Stimulated activated naive CD8-positive, alpha-beta T cell treated with anti-CD3 and anti-CD28 coated beads, Interleukin-15, Interleukin-2, amounts not matched to agents 100 ng/mL and 50 ng/mL, for 24 hours (primary cell): Measurements from ENCODE around the gene IL1B.
A peak's percentile ranks its signal among the peaks of the same experiment; 100 is the strongest.

Experiments used
- H3K27ac Mint-ChIP-seq: one replicate; pipeline ENCODE4 v1.8.0; 2021; ENCODE audit warnings: mild to moderate bottlenecking, mixed read lengths
- H3K27me3 Mint-ChIP-seq: one replicate; pipeline ENCODE4 v1.8.0; 2021; ENCODE audit warnings: mixed read lengths
- H3K36me3 Mint-ChIP-seq: one replicate; pipeline ENCODE4 v1.8.0; 2021; ENCODE audit warnings: low read depth, mixed read lengths
- H3K4me1 Mint-ChIP-seq: one replicate; pipeline ENCODE4 v1.8.0; 2021; ENCODE audit warnings: low read depth, mixed read lengths
- H3K4me3 Mint-ChIP-seq: one replicate; pipeline ENCODE4 v1.8.0; 2021; ENCODE audit warnings: mild to moderate bottlenecking, mixed read lengths
- H3K9me3 Mint-ChIP-seq: one replicate; pipeline ENCODE4 v1.8.0; 2021; ENCODE audit warnings: mixed read lengths

Gene IL1B

DNA sequence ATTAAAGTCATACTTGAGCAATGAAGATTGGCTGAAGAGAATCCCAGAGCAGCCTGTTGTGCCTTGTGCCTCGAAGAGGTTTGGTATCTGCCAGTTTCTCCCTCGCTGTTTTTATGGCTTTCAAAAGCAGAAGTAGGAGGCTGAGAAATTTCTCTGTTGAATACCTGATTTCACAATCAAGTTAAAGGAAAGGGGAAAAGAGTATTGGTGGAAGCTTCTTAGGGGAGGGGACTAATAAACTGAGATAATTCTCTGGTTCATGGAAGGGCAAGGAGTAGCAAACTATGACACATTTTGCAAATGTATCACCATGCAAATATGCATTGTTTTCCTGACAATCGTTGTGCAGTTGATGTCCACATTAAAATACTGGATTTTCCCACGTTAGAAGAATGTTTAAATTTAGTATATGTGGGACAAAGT lies at the start of gene IL1B:
Gene IL1B (minus strand): TSS at position 85 of the 423 bp plus-strand sequence. CDS start 550 bp downstream, outside the sequence.
- no peaks in the 10 kb centered on the region for H3K9me3 Mint-ChIP-seq
- H3K36me3 Mint-ChIP-seq, result no peaks in the 10 kb centered on the region
- no peak within 1 kb of the TSS for H3K4me3 Mint-ChIP-seq
- peaks cover 32% of the 10 kb centered on the region for H3K27me3 Mint-ChIP-seq
- H3K4me1 Mint-ChIP-seq, result peaks cover 10% of the 10 kb centered on the region
- no peak within 1 kb of the TSS for H3K27ac Mint-ChIP-seq

DNA sequence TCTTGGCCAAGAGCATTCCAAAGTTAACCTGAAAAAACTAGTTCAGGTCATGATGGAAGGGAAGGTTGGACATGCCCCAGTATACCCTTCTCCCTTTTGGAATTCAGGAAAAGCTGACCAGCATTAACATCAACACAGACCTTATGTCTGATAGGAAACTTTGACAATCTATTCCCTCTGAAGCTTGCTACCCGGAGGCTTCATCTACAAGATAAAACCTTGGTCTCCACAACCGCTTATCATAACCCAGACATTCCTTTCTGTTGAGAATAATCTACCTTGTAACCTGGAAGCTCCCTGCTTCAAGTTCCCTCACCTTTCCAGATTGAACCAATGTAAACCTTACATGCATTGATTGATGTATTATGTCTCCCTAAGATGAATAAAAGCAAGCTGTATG lies 49.7 kb upstream of the IL1B start:
- H3K27me3 Mint-ChIP-seq, result no peaks in the 10 kb centered on the region
- no peak overlapping the region for H3K27ac Mint-ChIP-seq
- H3K36me3 Mint-ChIP-seq, result no peaks in the 10 kb centered on the region
- H3K4me3 Mint-ChIP-seq, result no peak overlapping the region
- H3K9me3 Mint-ChIP-seq, result no peaks in the 10 kb centered on the region
- H3K4me1 Mint-ChIP-seq, result peaks cover 12% of the 10 kb centered on the region

- H3K27ac Mint-ChIP-seq, result no peak overlapping the region
- H3K4me3 Mint-ChIP-seq, result no peak overlapping the region
- no peaks in the 10 kb centered on the region for H3K9me3 Mint-ChIP-seq
- peaks cover 19% of the 10 kb centered on the region for H3K4me1 Mint-ChIP-seq
- no peaks in the 10 kb centered on the region for H3K27me3 Mint-ChIP-seq
- H3K36me3 Mint-ChIP-seq, result no peaks in the 10 kb centered on the region
Observed at GRCh38 chr2:112885506-112885902, 48.9 kb upstream of the IL1B start.

- H3K4me3 Mint-ChIP-seq, result no peak overlapping the region
- H3K27ac Mint-ChIP-seq, result no peak overlapping the region
- peaks cover 25% of the 10 kb centered on the region for H3K4me1 Mint-ChIP-seq
- no peaks in the 10 kb centered on the region for H3K27me3 Mint-ChIP-seq
- no peaks in the 10 kb centered on the region for H3K36me3 Mint-ChIP-seq
- no peaks in the 10 kb centered on the region for H3K9me3 Mint-ChIP-seq
Observed at GRCh38 chr2:112884869-112885505, 48.4 kb upstream of the IL1B start.

GRCh38 chr2:112883669-112884068 lies 47.1 kb upstream of the IL1B start:
- H3K27ac Mint-ChIP-seq, result no peak overlapping the region
- no peaks in the 10 kb centered on the region for H3K36me3 Mint-ChIP-seq
- peaks cover 32% of the 10 kb centered on the region for H3K4me1 Mint-ChIP-seq

DNA sequence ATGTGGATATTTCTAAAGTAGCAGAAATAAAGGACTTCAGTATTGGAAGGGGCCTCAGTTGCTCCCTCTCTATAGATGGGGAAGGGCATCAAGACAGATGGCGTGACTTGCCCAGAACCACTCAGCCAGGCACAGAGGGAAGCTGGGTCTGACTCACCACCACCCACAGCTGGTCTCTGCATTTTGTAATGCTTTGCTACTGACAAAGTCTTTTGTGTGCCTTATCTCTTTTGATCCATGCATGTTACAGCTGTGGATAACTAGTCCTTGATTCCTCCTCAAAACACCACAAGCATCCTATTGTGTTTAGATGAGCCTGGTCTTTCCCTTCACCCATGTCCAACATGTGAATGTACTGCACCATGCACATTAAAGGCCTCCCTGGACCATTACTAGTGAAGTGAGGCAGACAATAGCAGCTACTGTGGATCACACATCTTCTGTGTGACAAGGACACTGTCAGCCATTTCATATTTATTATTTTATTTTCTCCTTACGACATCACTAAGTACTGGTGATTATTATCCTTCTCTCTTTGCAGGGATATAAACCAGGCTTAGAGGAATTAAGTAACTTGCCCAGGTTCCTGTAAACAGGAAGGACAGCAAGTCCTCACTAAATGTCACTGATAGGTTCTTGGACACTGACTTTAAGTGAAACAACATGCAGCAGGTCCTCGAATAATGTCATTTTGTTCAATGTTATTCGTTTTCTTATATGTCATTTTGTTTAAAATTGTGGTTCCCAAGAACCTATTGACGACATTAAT lies 44.8 kb upstream of the IL1B start:
- Mint-ChIP-seq H3K4me3 (no peak overlapping the region), H3K27ac (peak overlapping the region; percentile 67), H3K27me3 (no peaks in the 10 kb centered on the region)

More at GRCh38 chr2:112883669-112884068, 47.1 kb upstream of the IL1B start:
- Mint-ChIP-seq H3K9me3 (no peaks in the 10 kb centered on the region), H3K4me3 (no peak overlapping the region), H3K27me3 (no peaks in the 10 kb centered on the region)

GRCh38 chr2:112880696-112881095 lies 44.1 kb upstream of the IL1B start:
- Mint-ChIP-seq H3K4me3 (no peak overlapping the region), H3K36me3 (no peaks in the 10 kb centered on the region), H3K9me3 (no peaks in the 10 kb centered on the region), H3K27ac (peak overlapping the region; percentile 67), H3K4me1 (peaks cover 32% of the 10 kb centered on the region), H3K27me3 (no peaks in the 10 kb centered on the region)

More for the DNA sequence above, 44.8 kb upstream of the IL1B start:
- H3K4me1 Mint-ChIP-seq, result peaks cover 32% of the 10 kb centered on the region
- no peaks in the 10 kb centered on the region for H3K36me3 Mint-ChIP-seq
- H3K9me3 Mint-ChIP-seq, result no peaks in the 10 kb centered on the region

- no peaks in the 10 kb centered on the region for H3K9me3 Mint-ChIP-seq
- peak overlapping the region; percentile 30 for H3K27ac Mint-ChIP-seq
- H3K27me3 Mint-ChIP-seq, result peaks cover 3% of the 10 kb centered on the region
- peaks cover 29% of the 10 kb centered on the region for H3K4me1 Mint-ChIP-seq
- H3K36me3 Mint-ChIP-seq, result no peaks in the 10 kb centered on the region
- no peak overlapping the region for H3K4me3 Mint-ChIP-seq
Observed at GRCh38 chr2:112880091-112880531, 43.5 kb upstream of the IL1B start.

- peak overlapping the region; percentile 4 for H3K27ac Mint-ChIP-seq
- no peaks in the 10 kb centered on the region for H3K9me3 Mint-ChIP-seq
- no peak overlapping the region for H3K4me3 Mint-ChIP-seq
- H3K4me1 Mint-ChIP-seq, result peaks cover 26% of the 10 kb centered on the region
- H3K27me3 Mint-ChIP-seq, result peaks cover 8% of the 10 kb centered on the region
- no peaks in the 10 kb centered on the region for H3K36me3 Mint-ChIP-seq
Observed at GRCh38 chr2:112879491-112880041, 43.0 kb upstream of the IL1B start.

DNA sequence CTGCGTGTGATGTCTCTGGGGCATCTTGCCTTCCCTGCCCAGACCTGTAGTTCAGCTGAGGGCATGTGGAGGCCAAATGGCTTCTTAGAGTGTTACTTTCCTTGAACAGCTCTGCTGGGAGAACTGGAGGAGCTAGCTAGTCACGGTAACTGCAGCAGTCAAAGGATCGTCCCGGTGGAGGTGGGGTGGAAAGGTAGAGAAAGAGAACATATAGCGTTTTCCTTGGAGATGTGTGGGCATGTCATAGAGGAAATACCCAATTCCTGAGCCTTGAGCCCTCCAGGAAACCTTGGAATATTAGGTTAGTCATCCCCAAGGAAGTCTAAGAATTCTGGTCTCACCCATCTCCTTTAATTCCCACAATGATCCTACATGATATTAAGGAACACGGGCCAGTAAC lies 40.8 kb upstream of the IL1B start:
- Mint-ChIP-seq H3K27me3 (peaks cover 14% of the 10 kb centered on the region), H3K4me3 (no peak overlapping the region), H3K9me3 (no peaks in the 10 kb centered on the region), H3K27ac (no peak overlapping the region), H3K36me3 (no peaks in the 10 kb centered on the region), H3K4me1 (peaks cover 26% of the 10 kb centered on the region)

- H3K4me1 Mint-ChIP-seq, result peaks cover 26% of the 10 kb centered on the region
- H3K27ac Mint-ChIP-seq, result no peak overlapping the region
- no peaks in the 10 kb centered on the region for H3K9me3 Mint-ChIP-seq
- H3K27me3 Mint-ChIP-seq, result peaks cover 19% of the 10 kb centered on the region
- H3K4me3 Mint-ChIP-seq, result no peak overlapping the region
- H3K36me3 Mint-ChIP-seq, result no peaks in the 10 kb centered on the region
Observed at GRCh38 chr2:112876971-112877361, 40.4 kb upstream of the IL1B start.

DNA sequence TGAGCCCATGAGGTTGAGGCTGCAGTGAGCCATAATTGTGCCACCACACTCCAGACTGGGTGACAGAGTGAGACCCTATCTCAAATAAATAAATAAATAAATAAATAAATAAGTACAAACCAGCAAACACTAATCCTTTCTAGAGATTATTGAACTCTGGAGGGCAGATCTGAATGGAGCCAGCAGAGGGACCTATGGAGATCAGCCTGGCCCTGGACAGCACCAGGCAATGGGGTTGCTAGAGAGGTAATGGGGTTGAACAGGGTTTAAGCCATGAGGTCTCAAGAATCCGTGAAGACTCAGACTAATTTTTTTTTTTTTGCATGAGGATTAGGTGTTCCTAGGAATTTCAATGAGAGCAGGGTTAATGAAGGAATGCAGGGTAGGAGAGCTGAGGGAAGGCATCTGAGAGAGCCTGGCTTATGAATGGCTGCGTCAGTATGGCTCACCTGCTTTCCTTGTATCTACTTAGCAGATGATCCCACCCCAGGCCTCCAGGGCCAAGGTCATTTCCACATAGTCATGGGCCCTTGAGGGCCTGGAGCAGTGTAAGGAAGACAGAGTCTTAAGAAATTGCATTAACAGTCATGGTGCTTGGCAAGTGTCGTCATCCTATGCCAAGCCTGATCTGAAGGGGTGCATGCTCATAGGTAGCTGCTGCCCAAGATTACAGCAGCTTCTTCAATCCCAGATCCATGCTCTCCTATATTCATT lies 39.8 kb upstream of the IL1B start:
- Mint-ChIP-seq H3K36me3 (no peaks in the 10 kb centered on the region), H3K4me1 (peaks cover 22% of the 10 kb centered on the region), H3K4me3 (no peak overlapping the region), H3K9me3 (no peaks in the 10 kb centered on the region), H3K27me3 (peaks cover 25% of the 10 kb centered on the region), H3K27ac (no peak overlapping the region)

- Mint-ChIP-seq H3K9me3 (no peaks in the 10 kb centered on the region), H3K27me3 (peaks cover 46% of the 10 kb centered on the region)
Observed at GRCh38 chr2:112870841-112871835, 34.6 kb upstream of the IL1B start.

More at GRCh38 chr2:112870841-112871835, 34.6 kb upstream of the IL1B start:
- no peaks in the 10 kb centered on the region for H3K36me3 Mint-ChIP-seq
- H3K4me3 Mint-ChIP-seq, result no peak overlapping the region
- peaks cover 5% of the 10 kb centered on the region for H3K4me1 Mint-ChIP-seq
- H3K27ac Mint-ChIP-seq, result no peak overlapping the region
